IMR-90 (cell line): ENCODE data around the gene GLDC.

Source experiments
- FOS ChIP-seq: fragments of 150-350 bp; IDR thresholded peaks from 2 replicates; pipeline ENCODE4 v1.6.1; 2016; ENCODE audit warnings: low read depth, low read length
- POLR2A ChIP-seq: IDR thresholded peaks from 2 replicates; pipeline ENCODE4 v1.6.1; 2012; ENCODE audit warnings: mild to moderate bottlenecking, low read depth, low read length
- RAD21 ChIP-seq: IDR thresholded peaks from 2 replicates; pipeline ENCODE4 v1.6.1; 2012; ENCODE audit warnings: low read length, improper control_type of control experiment
- RCOR1 ChIP-seq: IDR thresholded peaks from 2 replicates; pipeline ENCODE4 v1.6.1; 2012; ENCODE audit warnings: mild to moderate bottlenecking, low read length, improper control_type of control experiment; ENCODE audit not compliant: insufficient replicate concordance
- RFX5 ChIP-seq: IDR thresholded peaks from 2 replicates; pipeline ENCODE4 v1.8.0; 2012; ENCODE audit warnings: low read depth, mild to moderate bottlenecking, low read length, moderate library complexity
- TF ChIP-seq, protein P1 (sequence below): conservative IDR thresholded peaks from 2 replicates; pipeline ENCODE4 v1.5.1; 2012; ENCODE audit warnings: mild to moderate bottlenecking, low read depth, low read length, improper control_type of control experiment
- TF ChIP-seq, protein P2 (sequence below): fragments of 150-350 bp; IDR thresholded peaks from 2 replicates; pipeline ENCODE4 v1.6.1; 2017; ENCODE audit warnings: mild to moderate bottlenecking, antibody characterized with exemption, low read length, low read depth

DNA sequence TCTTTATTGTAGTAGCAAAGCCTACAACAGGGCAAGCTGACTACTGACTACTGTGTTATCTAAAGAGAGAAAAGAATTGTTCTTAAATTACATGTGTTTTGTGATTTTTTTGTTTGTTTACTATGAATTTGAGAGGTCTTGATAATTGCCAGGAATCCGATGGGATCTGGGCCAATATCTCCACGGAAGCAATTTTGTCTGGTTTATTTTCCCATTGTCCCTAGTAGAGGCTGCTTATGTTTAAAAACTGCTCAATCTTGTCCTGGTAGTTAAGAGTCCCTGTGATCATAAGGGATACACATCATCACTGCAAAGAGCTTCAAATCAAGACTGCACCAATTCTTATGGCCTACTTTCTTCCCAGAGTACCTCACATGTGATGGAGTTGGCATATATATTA is 94.4 kb downstream of the GLDC start:
- TF ChIP-seq RFX5 (no peak), RCOR1 (no peak), POLR2A (no peak), RAD21 (no peak), FOS (no peak)
- TF ChIP-seq, protein P1, sequence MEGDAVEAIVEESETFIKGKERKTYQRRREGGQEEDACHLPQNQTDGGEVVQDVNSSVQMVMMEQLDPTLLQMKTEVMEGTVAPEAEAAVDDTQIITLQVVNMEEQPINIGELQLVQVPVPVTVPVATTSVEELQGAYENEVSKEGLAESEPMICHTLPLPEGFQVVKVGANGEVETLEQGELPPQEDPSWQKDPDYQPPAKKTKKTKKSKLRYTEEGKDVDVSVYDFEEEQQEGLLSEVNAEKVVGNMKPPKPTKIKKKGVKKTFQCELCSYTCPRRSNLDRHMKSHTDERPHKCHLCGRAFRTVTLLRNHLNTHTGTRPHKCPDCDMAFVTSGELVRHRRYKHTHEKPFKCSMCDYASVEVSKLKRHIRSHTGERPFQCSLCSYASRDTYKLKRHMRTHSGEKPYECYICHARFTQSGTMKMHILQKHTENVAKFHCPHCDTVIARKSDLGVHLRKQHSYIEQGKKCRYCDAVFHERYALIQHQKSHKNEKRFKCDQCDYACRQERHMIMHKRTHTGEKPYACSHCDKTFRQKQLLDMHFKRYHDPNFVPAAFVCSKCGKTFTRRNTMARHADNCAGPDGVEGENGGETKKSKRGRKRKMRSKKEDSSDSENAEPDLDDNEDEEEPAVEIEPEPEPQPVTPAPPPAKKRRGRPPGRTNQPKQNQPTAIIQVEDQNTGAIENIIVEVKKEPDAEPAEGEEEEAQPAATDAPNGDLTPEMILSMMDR = no peak
- TF ChIP-seq, protein P2, sequence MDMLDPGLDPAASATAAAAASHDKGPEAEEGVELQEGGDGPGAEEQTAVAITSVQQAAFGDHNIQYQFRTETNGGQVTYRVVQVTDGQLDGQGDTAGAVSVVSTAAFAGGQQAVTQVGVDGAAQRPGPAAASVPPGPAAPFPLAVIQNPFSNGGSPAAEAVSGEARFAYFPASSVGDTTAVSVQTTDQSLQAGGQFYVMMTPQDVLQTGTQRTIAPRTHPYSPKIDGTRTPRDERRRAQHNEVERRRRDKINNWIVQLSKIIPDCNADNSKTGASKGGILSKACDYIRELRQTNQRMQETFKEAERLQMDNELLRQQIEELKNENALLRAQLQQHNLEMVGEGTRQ = no peak
